A549 (cell line): ENCODE data around the gene FSD2. TPM values are rescaled to one million over a fixed set of nuclear protein-coding genes. Genes with fewer than 3 reads are reported as not detected.

ENCODE experiments used
- ATAC-seq, 2 experiments: fragments of 200-7000 bp in 1 of 2; fragments of >200 bp in 1 of 2; cut with Nextera tagmentation in 1 of 2; cut with Tn5 transposase in 1 of 2; 3 replicates each; pipeline versions ENCODE4 v1.8.0 to v1.9.1; 2018 to 2020; ENCODE audit warnings: mild to moderate bottlenecking in 1 of 2, moderate library complexity in 1 of 2
- CTCF ChIA-PET: fragments of 300-600 bp; sonication (Branson Sonifier 250); formaldehyde crosslinking; extraction: SDS; loops from one replicate; lab custom pipeline; 2021; ENCODE audit warnings: antibody characterized with exemption, inconsistent platforms; lab: Yijun Ruan, JAX
- POLR2A ChIA-PET: fragments of 350-600 bp; formaldehyde crosslinking; extraction: SDS; loops from one replicate; lab custom pipeline; 2021; ENCODE audit warnings: antibody characterized with exemption, inconsistent platforms; lab: Yijun Ruan, JAX
- DNase-seq, 2 experiments: peaks; one replicate each; pipeline versions ENCODE4 v3.0.0 to v3.0.0-alpha.2; 2011 to 2016; ENCODE audit warnings: low read depth in 1 of 2, low spot score in 1 of 2
- FAIRE-seq: peaks from 2 replicates; lab custom pipeline; 2011; peaks lifted over from hg19 to GRCh38; lab: Jason Lieb, UNC
- H3K27ac ChIP-seq, 2 experiments: fragments of >200 bp; sonication (Bioruptor Twin); formaldehyde crosslinking; 3 replicates each; pipeline ENCODE4 v1.5.1; 2016 to 2017
- H3K4me1 ChIP-seq: fragments of >200 bp; sonication (Bioruptor Twin); formaldehyde crosslinking; 3 replicates; pipeline ENCODE4 v1.6.1; 2016
- H3K4me2 ChIP-seq: fragments of >200 bp; sonication (Bioruptor Twin); formaldehyde crosslinking; 3 replicates; pipeline ENCODE4 v1.6.1; 2016
- H3K4me3 ChIP-seq: fragments of >200 bp; sonication (Bioruptor Twin); formaldehyde crosslinking; 3 replicates; pipeline ENCODE4 v1.5.1; 2016
- H3K9me3 ChIP-seq: fragments of >200 bp; sonication (Bioruptor Twin); formaldehyde crosslinking; 3 replicates; pipeline ENCODE4 v1.6.1; 2016
- BHLHE40 ChIP-seq: IDR thresholded peaks from 2 replicates; pipeline ENCODE4 v1.6.1; 2012; ENCODE audit warnings: low read depth, low read length, inconsistent platforms
- CBX2 ChIP-seq: fragments of 200-600 bp; sonication (generic); IDR thresholded peaks from 2 replicates; pipeline ENCODE4 v1.6.1; 2016; ENCODE audit warnings: low read depth, mild to moderate bottlenecking, borderline replicate concordance
- CEBPB ChIP-seq, 2 experiments: fragments of >200 bp in 1 of 2; sonication (Bioruptor Twin) in 1 of 2; formaldehyde crosslinking in 1 of 2; IDR thresholded peaks; 2 replicates each; pipeline ENCODE4 v1.6.1; 2012 to 2016
- EHF ChIP-seq: fragments of 250-450 bp; sonication (Bioruptor Pico); IDR thresholded peaks from 2 replicates; pipeline ENCODE4 v1.5.0; 2020; ENCODE audit warnings: mild to moderate bottlenecking
- EHMT2 ChIP-seq: fragments of 200-600 bp; sonication (generic); IDR thresholded peaks from 2 replicates; pipeline ENCODE4 v1.6.1; 2016; ENCODE audit warnings: antibody characterized with exemption, low read depth, mild to moderate bottlenecking, moderate library complexity
- FOSB ChIP-seq: fragments of 250-450 bp; sonication (Bioruptor Pico); IDR thresholded peaks from 2 replicates; pipeline ENCODE4 v1.5.0; 2020; ENCODE audit warnings: mild to moderate bottlenecking, moderate library complexity
- FOSL2 ChIP-seq, 2 experiments: fragments of 450-650 bp in 1 of 2; fragments of >200 bp in 1 of 2; sonication (Bioruptor Twin) in 1 of 2; formaldehyde crosslinking; IDR thresholded peaks; 2 replicates each; pipeline versions ENCODE4 v1.5.0 to v1.6.1; 2016 to 2020; ENCODE audit warnings: mild to moderate bottlenecking in 1 of 2, moderate library complexity in 1 of 2
- GATA3 ChIP-seq: IDR thresholded peaks from 2 replicates; pipeline ENCODE4 v1.6.1; 2012; ENCODE audit warnings: borderline replicate concordance
- HDAC2 ChIP-seq: fragments of 200-600 bp; sonication (generic); IDR thresholded peaks from 2 replicates; pipeline ENCODE4 v1.6.1; 2016
- HOXB13 ChIP-seq: fragments of 250-450 bp; sonication (Bioruptor Pico); IDR thresholded peaks from 2 replicates; pipeline ENCODE4 v1.5.0; 2020; ENCODE audit warnings: low read depth, mild to moderate bottlenecking, moderate library complexity
- MYC ChIP-seq: IDR thresholded peaks from 2 replicates; pipeline ENCODE4 v1.6.1; 2012; ENCODE audit warnings: mild to moderate bottlenecking, inconsistent platforms, low read length, improper control_type of control experiment, borderline replicate concordance
- PHF8 ChIP-seq: fragments of 200-600 bp; sonication (generic); IDR thresholded peaks from 2 replicates; pipeline ENCODE4 v1.6.1; 2016; ENCODE audit warnings: low read depth, mild to moderate bottlenecking, antibody characterized with exemption, moderate library complexity, borderline replicate concordance
- RCOR1 ChIP-seq: fragments of 150-350 bp; IDR thresholded peaks from 2 replicates; pipeline ENCODE4 v1.6.1; 2014; ENCODE audit warnings: antibody characterized with exemption, low read length, low read depth
- RFX5 ChIP-seq: fragments of 450-650 bp; IDR thresholded peaks from 2 replicates; pipeline ENCODE4 v1.7.1; 2014; ENCODE audit warnings: antibody characterized with exemption, mild to moderate bottlenecking, moderate library complexity
- RNF2 ChIP-seq: fragments of 200-600 bp; sonication (generic); IDR thresholded peaks from 2 replicates; pipeline ENCODE4 v1.6.1; 2016; ENCODE audit warnings: low read depth, mild to moderate bottlenecking, antibody characterized with exemption, moderate library complexity, borderline replicate concordance
- SMC3 ChIP-seq: fragments of >200 bp; sonication (Bioruptor Twin); formaldehyde crosslinking; IDR thresholded peaks from 3 replicates; pipeline ENCODE4 v1.6.1; 2018; ENCODE audit warnings: inconsistent platforms
- SREBF2 ChIP-seq: fragments of 450-650 bp; IDR thresholded peaks from 2 replicates; pipeline ENCODE4 v1.6.1; 2014; ENCODE audit warnings: mild to moderate bottlenecking, moderate library complexity
- TFCP2L1 ChIP-seq: fragments of 250-450 bp; sonication (Bioruptor Pico); IDR thresholded peaks from 2 replicates; pipeline ENCODE4 v1.5.0; 2021; ENCODE audit warnings: mild to moderate bottlenecking
- TP53 ChIP-seq: fragments of 250-450 bp; sonication (Bioruptor Pico); IDR thresholded peaks from 2 replicates; pipeline ENCODE4 v1.5.0; 2021; ENCODE audit warnings: mild to moderate bottlenecking, moderate library complexity
- ZC3H11A ChIP-seq: fragments of 450-650 bp; IDR thresholded peaks from 2 replicates; pipeline ENCODE4 v1.6.1; 2014; ENCODE audit warnings: antibody characterized with exemption, mild to moderate bottlenecking
- ZFP36 ChIP-seq: fragments of 450-650 bp; IDR thresholded peaks from 2 replicates; pipeline ENCODE4 v1.6.1; 2014; ENCODE audit warnings: borderline replicate concordance; ENCODE audit not compliant: partially characterized antibody
- WGBS: methylation state at CpG from one replicate; pipeline ENCODE4 v1.1.6; 2017; ENCODE audit errors: missing lambda C conversion rate; 5-methylcytosine and 5-hydroxymethylcytosine counted together
- polyA plus RNA-seq, 4 experiments: library from polyadenylated mRNA; depleted of rRNA in 3 of 4; stranded (reverse); fragments of >200 nt; fragmentation: RNase III in 1 of 4; extraction: RNeasy Plus Mini Kit Qiagen cat#74134 plus additional on column Dnase treatment in 1 of 4; gene quantifications; 2 replicates in 3 of 4; 3 replicates in 1 of 4; pipeline ENCODE4 v1.2.3, GENCODE V29; 2011 to 2017
- TF ChIP-seq, protein P1 (sequence below): IDR thresholded peaks from 2 replicates; pipeline ENCODE4 v1.6.1; 2012
- TF ChIP-seq, protein P2 (sequence below): fragments of >200 bp; sonication (Bioruptor Twin); formaldehyde crosslinking; IDR thresholded peaks from 3 replicates; pipeline ENCODE4 v1.5.1; 2016
- TF ChIP-seq, protein P3 (sequence below): fragments of >200 bp; sonication (Bioruptor Twin); formaldehyde crosslinking; IDR thresholded peaks from 2 replicates; pipeline ENCODE4 v1.6.1; 2016
- TF ChIP-seq, protein P4 (sequence below): fragments of >200 bp; sonication (Bioruptor Twin); formaldehyde crosslinking; IDR thresholded peaks from 3 replicates; pipeline ENCODE4 v1.6.1; 2016

The FSD2 gene
- polyA plus RNA-seq, 2 of the 4 experiments (the other 2 are of a cell fraction): not detected

DNA sequence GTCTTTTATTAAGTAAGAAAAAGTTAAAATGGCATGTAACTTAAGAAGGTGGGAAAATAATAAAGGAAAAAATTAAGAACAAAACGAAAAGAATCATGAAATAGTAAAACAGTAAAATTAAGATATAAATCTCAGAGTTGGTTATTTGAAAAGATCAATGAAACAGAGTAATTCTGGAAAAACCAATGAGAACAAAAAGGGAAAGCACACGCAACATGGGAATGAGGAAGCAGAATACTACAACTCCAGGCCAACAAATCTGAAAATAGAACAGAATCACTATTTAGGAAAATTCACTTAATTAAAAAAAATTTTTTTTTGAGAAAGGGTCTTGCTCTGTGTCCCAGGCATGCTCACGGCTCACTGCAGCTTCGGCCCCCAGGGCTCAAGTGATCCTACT lies 34.3 kb upstream of the FSD2 start:
- Histone ChIP-seq H3K9me3 (no peaks in the 10 kb centered on the region), H3K4me1 (no peaks in the 10 kb centered on the region), H3K4me2 (no peak overlapping the region), H3K4me3 (no peak overlapping the region), H3K27ac (no peak overlapping the region)
- ChIA-PET CTCF (interaction anchor here (1.1 to 1.5 kb wide), 3 partner anchors 8 to 16 kb away, joined by 3 to 6 read pairs (median 3); no protein-coding TSS in a partner anchor), POLR2A (no interaction called here)
- WGBS: 89% methylated on average over 4 of the region's 4 CpGs
- no peak for TF ChIP-seq BHLHE40
- no peak for TF ChIP-seq MYC
- no peak for TF ChIP-seq EHMT2
- no peak for TF ChIP-seq ZC3H11A
- TF ChIP-seq TFCP2L1 (CRISPR knock-in tag): no peak
- TF ChIP-seq, protein P1, sequence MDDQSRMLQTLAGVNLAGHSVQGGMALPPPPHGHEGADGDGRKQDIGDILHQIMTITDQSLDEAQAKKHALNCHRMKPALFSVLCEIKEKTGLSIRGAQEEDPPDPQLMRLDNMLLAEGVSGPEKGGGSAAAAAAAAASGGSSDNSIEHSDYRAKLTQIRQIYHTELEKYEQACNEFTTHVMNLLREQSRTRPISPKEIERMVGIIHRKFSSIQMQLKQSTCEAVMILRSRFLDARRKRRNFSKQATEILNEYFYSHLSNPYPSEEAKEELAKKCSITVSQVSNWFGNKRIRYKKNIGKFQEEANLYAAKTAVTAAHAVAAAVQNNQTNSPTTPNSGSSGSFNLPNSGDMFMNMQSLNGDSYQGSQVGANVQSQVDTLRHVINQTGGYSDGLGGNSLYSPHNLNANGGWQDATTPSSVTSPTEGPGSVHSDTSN: no peak
- no peak for TF ChIP-seq PHF8
- no peak for TF ChIP-seq CEBPB (IDR thresholded peaks at IDR 0.05)
- TF ChIP-seq FOSB: no peak
- no peak for TF ChIP-seq HDAC2
- no peak for TF ChIP-seq RNF2
- no peak for TF ChIP-seq GATA3
- no peak for TF ChIP-seq RCOR1
- no peak for TF ChIP-seq HOXB13 (CRISPR knock-in tag)
- TF ChIP-seq RFX5: no peak
- TF ChIP-seq SMC3: no peak
- no peak for TF ChIP-seq TP53 (CRISPR knock-in tag)
- no peak for TF ChIP-seq EHF (CRISPR knock-in tag)
- no peak for FAIRE-seq
- no peak for ATAC-seq
- no peak for DNase-seq

DNA sequence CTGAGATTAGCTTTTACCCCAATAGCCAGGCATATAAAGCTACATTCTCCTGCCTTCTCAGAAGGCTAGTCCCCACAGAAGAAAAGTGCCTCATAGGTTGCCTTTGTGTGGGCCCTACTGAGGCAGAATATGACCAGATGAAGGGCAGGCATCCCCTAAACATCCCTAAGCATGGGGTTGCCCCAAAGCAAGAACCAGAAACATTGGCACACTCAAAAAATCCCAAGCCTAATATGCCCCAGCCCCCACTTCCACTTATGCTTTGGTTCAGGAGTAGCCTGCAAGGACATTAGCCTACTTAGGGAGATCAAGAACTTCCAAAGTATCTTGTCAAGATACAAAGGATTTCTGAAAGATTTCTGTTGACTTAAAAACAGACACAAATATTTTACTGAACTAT lies 33.3 kb upstream of the FSD2 start:
- no peak for TF ChIP-seq ZFP36
- no peak for TF ChIP-seq FOSL2 (IDR thresholded peaks at IDR 0.05)
- TF ChIP-seq FOSL2 (CRISPR knock-in tag; IDR thresholded peaks at IDR 0.05): no peak
- no peak for TF ChIP-seq MYC
- TF ChIP-seq SREBF2: no peak
- TF ChIP-seq CBX2: no peak
- TF ChIP-seq ZC3H11A: no peak
- TF ChIP-seq RNF2: no peak
- TF ChIP-seq, protein P2, sequence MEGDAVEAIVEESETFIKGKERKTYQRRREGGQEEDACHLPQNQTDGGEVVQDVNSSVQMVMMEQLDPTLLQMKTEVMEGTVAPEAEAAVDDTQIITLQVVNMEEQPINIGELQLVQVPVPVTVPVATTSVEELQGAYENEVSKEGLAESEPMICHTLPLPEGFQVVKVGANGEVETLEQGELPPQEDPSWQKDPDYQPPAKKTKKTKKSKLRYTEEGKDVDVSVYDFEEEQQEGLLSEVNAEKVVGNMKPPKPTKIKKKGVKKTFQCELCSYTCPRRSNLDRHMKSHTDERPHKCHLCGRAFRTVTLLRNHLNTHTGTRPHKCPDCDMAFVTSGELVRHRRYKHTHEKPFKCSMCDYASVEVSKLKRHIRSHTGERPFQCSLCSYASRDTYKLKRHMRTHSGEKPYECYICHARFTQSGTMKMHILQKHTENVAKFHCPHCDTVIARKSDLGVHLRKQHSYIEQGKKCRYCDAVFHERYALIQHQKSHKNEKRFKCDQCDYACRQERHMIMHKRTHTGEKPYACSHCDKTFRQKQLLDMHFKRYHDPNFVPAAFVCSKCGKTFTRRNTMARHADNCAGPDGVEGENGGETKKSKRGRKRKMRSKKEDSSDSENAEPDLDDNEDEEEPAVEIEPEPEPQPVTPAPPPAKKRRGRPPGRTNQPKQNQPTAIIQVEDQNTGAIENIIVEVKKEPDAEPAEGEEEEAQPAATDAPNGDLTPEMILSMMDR: no peak
- TF ChIP-seq, protein P3, sequence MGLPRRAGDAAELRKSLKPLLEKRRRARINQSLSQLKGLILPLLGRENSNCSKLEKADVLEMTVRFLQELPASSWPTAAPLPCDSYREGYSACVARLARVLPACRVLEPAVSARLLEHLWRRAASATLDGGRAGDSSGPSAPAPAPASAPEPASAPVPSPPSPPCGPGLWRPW: no peak
- TF ChIP-seq, protein P4, sequence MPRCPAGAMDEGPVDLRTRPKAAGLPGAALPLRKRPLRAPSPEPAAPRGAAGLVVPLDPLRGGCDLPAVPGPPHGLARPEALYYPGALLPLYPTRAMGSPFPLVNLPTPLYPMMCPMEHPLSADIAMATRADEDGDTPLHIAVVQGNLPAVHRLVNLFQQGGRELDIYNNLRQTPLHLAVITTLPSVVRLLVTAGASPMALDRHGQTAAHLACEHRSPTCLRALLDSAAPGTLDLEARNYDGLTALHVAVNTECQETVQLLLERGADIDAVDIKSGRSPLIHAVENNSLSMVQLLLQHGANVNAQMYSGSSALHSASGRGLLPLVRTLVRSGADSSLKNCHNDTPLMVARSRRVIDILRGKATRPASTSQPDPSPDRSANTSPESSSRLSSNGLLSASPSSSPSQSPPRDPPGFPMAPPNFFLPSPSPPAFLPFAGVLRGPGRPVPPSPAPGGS: no peak
- TF ChIP-seq, all 56 proteins: peak for 0
- no peaks in the 10 kb centered on the region for H3K4me1 ChIP-seq
- no peaks in the 10 kb centered on the region for H3K9me3 ChIP-seq
- FAIRE-seq (no peak), DNase-seq (no peak), ATAC-seq (no peak)
- H3K27ac ChIP-seq: no peak overlapping the region
- CTCF ChIA-PET: interaction anchor here (1.1 to 2.7 kb wide), 2 partner anchors 11 to 172 kb away, joined by 3 to 15 read pairs; no protein-coding TSS in a partner anchor
- POLR2A ChIA-PET: no interaction called here
- H3K4me3 ChIP-seq: no peak overlapping the region
- H3K4me2 ChIP-seq: no peak overlapping the region
